GM12878 (cell line): Measurements from ENCODE around the gene EML3. TPM values are rescaled to one million over a fixed set of nuclear protein-coding genes. Genes with fewer than 3 reads are reported as not detected.
A peak's percentile ranks its signal among the peaks of the same experiment; 100 is the strongest.

Experiments used
- BRCA1 ChIP-seq: IDR thresholded peaks from 2 replicates; pipeline ENCODE4 v1.6.1; 2011; ENCODE audit warnings: low read depth, low read length, improper control_type of control experiment
- CEBPZ ChIP-seq: fragments of 150-350 bp; IDR thresholded peaks from 2 replicates; pipeline ENCODE4 v1.6.1; 2016; ENCODE audit warnings: low read depth, low read length
- IKZF2 ChIP-seq, 2 experiments: fragments of 450-650 bp; IDR thresholded peaks; 2 replicates each; pipeline ENCODE4 v1.6.1; 2017; ENCODE audit warnings: mild to moderate bottlenecking in 2 of 2, moderate library complexity in 2 of 2
- KAT2A ChIP-seq: conservative IDR thresholded peaks from 2 replicates; pipeline ENCODE4 v1.6.1; 2011; ENCODE audit warnings: low read depth, low read length; ENCODE audit not compliant: control insufficient read depth
- NR2C1 ChIP-seq: fragments of 450-650 bp; IDR thresholded peaks from 2 replicates; pipeline ENCODE4 v1.6.1; 2017; ENCODE audit warnings: antibody characterized with exemption, mild to moderate bottlenecking, moderate library complexity
- PRDM15 ChIP-seq: fragments of 450-650 bp; formaldehyde crosslinking; IDR thresholded peaks from 2 replicates; pipeline ENCODE4 v1.4.0; 2020; ENCODE audit warnings: mild to moderate bottlenecking, moderate library complexity
- SMAD1 ChIP-seq: fragments of 450-650 bp; IDR thresholded peaks from 2 replicates; pipeline ENCODE4 v1.6.1; 2018; ENCODE audit warnings: mild to moderate bottlenecking, low read depth; ENCODE audit not compliant: partially characterized antibody
- SMAD5 ChIP-seq: IDR thresholded peaks from 2 replicates; pipeline ENCODE4 v1.6.1; 2016; ENCODE audit warnings: antibody characterized with exemption, low read depth
- SREBF1 ChIP-seq: IDR thresholded peaks from 2 replicates; pipeline ENCODE4 v1.6.1; 2012; ENCODE audit warnings: mild to moderate bottlenecking, low read length
- SREBF2 ChIP-seq: IDR thresholded peaks from 2 replicates; pipeline ENCODE4 v1.6.1; 2012; ENCODE audit warnings: mild to moderate bottlenecking, low read length
- ZNF592 ChIP-seq: fragments of 450-650 bp; IDR thresholded peaks from 2 replicates; pipeline ENCODE4 v1.6.1; 2017; ENCODE audit warnings: mild to moderate bottlenecking, moderate library complexity
- polyA plus RNA-seq, 11 experiments: library from polyadenylated mRNA; depleted of rRNA in 4 of 11; unstranded in 6 of 11; stranded (reverse) in 5 of 11; fragments of >200 nt; fragmentation: Nextera tagmentation in 4 of 11; fragmentation: Illumina TruSeq in 1 of 11; extraction: Ambion mirVana in 4 of 11; extraction: Trizol in 1 of 11; gene quantifications; 1 replicate in 1 of 11; 2 replicates in 10 of 11; pipeline versions ENCODE4 v1.2.1 to v1.2.3, GENCODE V29; 2011 to 2016; ENCODE audit warnings: inconsistent platforms in 2 of 11, missing spikeins in 2 of 11, low read depth in 1 of 11
- total RNA-seq, 4 experiments: library from RNA; depleted of rRNA in 3 of 4; stranded (reverse); fragments of >200 nt in 3 of 4; fragmentation: Illumina TruSeq in 1 of 4; extraction: Trizol in 1 of 4; gene quantifications; 2 replicates each; pipeline versions ENCODE4 v1.2.1 to v1.2.3, GENCODE V29; 2013 to 2021
- TF ChIP-seq, protein P1 (sequence below): fragments of 450-650 bp; IDR thresholded peaks from 2 replicates; pipeline ENCODE4 v1.6.1; 2016; ENCODE audit warnings: mild to moderate bottlenecking

Gene EML3
- total and polyA plus RNA-seq, 10 of the 15 experiments (the other 5 are each of a cell fraction or from before 2014, with no cell fraction given): 0.58 to 82.5 (median 24.8) TPM

GRCh38 chr11:62591448-62592145 lies 21.0 kb downstream of the EML3 start, which contains the start of gene TUT1 (continued):
- TF ChIP-seq CEBPZ (peak; percentile 37; the same call in 1 of the 2 replicates), SREBF2 (peak; percentile 65; the same call in 1 of the 2 replicates), IKZF2 (IDR thresholded peaks at IDR 0.05) (peak; percentile 35 to 58; a peak in 1 of 4 replicates), KAT2A (no peak), PRDM15 (CRISPR knock-in tag) (no peak), SMAD1 (peak; percentile 89), SREBF1 (no peak), ZNF592 (no peak; the same call in 1 of the 2 replicates), NR2C1 (peak; percentile 78), SMAD5 (peak; percentile 94), BRCA1 (no peak)
- TF ChIP-seq, protein P1, sequence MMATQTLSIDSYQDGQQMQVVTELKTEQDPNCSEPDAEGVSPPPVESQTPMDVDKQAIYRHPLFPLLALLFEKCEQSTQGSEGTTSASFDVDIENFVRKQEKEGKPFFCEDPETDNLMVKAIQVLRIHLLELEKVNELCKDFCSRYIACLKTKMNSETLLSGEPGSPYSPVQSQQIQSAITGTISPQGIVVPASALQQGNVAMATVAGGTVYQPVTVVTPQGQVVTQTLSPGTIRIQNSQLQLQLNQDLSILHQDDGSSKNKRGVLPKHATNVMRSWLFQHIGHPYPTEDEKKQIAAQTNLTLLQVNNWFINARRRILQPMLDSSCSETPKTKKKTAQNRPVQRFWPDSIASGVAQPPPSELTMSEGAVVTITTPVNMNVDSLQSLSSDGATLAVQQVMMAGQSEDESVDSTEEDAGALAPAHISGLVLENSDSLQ: peak; percentile 85
